Activated naive CD4-positive, alpha-beta T cell treated with anti-CD3 and anti-CD28 coated beads for 36 hours (primary cell): Measurements from ENCODE around the gene OR52I1. TPM values are rescaled to one million over a fixed set of nuclear protein-coding genes. Genes with fewer than 3 reads are reported as not detected.

ENCODE experiments used
- total RNA-seq, 2 experiments: library from RNA; stranded (reverse); gene quantifications; one replicate each; pipeline ENCODE4 v1.2.3, GENCODE V29; 2021

The OR52I1 gene
- total RNA-seq, 2 experiments from 2014 or later: not detected

Other genes starting within 250 kb of the OR52I1 start
- not detected for gene OR52B4, start 225.7 kb upstream of the OR52I1 start, total RNA-seq
- gene TRIM21, start 200.3 kb upstream of the OR52I1 start, total RNA-seq: 10 to 100 TPM; 23.5 to 26.0 TPM
- not detected for gene OR52K2, start 144.7 kb upstream of the OR52I1 start, total RNA-seq
- not detected for gene OR52K1, start 111.4 kb upstream of the OR52I1 start, total RNA-seq
- gene OR52M1, start 48.8 kb upstream of the OR52I1 start, total RNA-seq: not detected
- gene OR52I2, start 12.3 kb upstream of the OR52I1 start, total RNA-seq: not detected
- 10 to 100 TPM; 11.3 to 15.4 TPM for gene TRIM68, start 14.2 kb downstream of the OR52I1 start, total RNA-seq
- gene OR51D1, start 43.4 kb downstream of the OR52I1 start, total RNA-seq: not detected
- not detected for gene OR51E1, start 49.9 kb downstream of the OR52I1 start, total RNA-seq
- not detected for gene OR51E2, start 103.8 kb downstream of the OR52I1 start, total RNA-seq
- gene MMP26, start 110.7 kb downstream of the OR52I1 start, total RNA-seq: not detected
- not detected for gene OR51F1, start 175.9 kb downstream of the OR52I1 start, total RNA-seq
- gene OR52R1, start 210.3 kb downstream of the OR52I1 start, total RNA-seq: not detected
- not detected for gene OR51F2, start 227.3 kb downstream of the OR52I1 start, total RNA-seq